ENCODE data around the gene HES7.

HES7 gene

DNA sequence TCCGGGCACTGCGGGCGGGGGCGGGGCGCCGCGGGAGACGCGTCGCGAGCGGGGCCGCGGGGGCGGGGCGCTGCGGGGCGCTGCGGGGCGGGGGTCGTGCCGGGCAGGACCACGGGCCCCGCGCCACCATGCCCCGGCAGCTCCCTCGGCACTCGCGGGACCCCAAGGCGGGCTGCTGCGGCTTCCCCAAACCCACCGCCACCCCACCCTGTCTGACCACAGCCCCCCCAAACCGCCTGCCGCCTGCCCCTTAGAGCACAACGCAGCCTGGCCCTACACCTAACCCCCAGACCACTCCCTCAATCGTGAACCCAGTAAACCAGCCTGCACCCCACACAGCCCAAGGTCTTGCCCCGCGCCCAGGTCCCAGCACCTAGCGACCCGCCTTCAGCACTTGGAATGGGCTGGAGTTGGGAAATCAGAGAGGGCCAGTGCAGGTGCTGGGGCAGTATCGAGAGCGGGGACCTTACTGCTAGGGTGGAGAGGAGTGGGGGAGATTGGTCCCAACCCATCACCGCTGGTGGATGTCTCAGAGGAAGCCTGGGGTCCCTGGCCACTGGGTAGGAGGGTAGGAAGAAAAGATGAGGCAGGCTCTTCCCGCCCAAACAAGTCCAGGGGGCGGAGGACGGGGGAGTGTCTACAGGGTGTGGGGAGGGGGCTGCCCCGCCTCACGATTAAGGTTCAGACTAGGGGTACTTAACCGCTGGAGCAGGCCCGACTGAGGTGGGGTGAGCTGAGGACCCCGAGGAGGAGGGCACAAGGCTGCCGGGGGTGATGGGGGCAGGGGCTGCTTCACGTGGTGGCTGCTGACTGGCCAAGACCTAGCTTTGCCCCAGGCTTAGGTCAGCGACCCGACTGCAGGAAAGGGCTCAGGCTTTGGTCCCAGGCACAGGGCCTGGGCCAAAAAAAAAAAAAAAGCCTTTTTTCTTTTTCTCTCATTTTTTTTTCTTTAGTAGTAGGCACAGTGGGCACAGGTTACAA lies 39.4 kb upstream of the HES7 start:
- TF ChIP-seq, protein P1, sequence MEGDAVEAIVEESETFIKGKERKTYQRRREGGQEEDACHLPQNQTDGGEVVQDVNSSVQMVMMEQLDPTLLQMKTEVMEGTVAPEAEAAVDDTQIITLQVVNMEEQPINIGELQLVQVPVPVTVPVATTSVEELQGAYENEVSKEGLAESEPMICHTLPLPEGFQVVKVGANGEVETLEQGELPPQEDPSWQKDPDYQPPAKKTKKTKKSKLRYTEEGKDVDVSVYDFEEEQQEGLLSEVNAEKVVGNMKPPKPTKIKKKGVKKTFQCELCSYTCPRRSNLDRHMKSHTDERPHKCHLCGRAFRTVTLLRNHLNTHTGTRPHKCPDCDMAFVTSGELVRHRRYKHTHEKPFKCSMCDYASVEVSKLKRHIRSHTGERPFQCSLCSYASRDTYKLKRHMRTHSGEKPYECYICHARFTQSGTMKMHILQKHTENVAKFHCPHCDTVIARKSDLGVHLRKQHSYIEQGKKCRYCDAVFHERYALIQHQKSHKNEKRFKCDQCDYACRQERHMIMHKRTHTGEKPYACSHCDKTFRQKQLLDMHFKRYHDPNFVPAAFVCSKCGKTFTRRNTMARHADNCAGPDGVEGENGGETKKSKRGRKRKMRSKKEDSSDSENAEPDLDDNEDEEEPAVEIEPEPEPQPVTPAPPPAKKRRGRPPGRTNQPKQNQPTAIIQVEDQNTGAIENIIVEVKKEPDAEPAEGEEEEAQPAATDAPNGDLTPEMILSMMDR (conservative IDR thresholded peaks at IDR 0.05; ENCODE audit: control insufficient read depth, insufficient read depth, low read depth, low read length), result no peak
- H3K4me3 ChIP-seq (ENCODE audit: control insufficient read depth, low read depth, low read length), result peak overlapping the region; percentile 49
- no peak for DNase-seq (ENCODE audit: low read depth)

DNA sequence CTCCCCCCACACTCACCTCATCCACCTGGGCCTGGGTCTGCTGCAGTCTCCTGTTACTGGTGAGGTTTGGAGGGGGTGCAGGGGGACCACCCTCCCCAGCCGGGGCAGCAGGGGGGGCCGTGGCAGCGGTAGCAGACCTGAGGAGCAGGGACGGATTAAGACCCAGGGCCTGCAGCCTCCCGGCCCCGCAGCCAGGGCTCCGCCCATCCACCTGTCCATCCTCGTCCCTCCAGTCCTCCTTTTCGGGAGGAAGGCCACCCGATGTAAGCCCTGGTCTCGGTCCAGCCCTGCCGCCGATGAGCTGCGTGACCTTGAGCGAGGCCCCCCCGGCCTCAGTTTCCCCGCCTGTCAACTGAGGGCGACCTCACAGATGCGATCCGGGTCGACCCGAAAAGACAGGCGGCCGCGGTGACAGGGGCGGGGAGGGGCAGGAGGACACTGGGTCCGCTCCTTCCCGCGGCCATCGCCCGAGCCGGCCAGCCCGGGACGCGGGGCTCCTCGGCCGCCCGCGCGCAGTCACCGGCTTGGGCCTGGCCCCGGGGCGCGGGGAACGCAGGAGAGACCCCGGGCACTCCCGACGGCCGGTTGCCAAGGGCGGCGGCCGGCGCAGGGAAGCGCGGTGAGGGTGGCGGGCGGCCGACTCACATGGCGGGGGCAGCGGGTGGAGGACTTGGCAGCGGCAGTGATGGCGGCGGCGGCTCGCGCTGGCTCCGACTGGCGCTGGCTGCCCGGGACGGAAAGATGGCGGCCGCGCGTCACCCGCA lies 38.5 kb upstream of the HES7 start, which contains the start of gene VAMP2:
TSS of gene VAMP2 (minus strand) at position 716 of the 764 bp plus-strand sequence. CDS start at position 647, 69 bp downstream.
- peak; percentile 50 for DNase-seq (ENCODE audit: low read depth)
- TF ChIP-seq, protein P1 (conservative IDR thresholded peaks at IDR 0.05; ENCODE audit: control insufficient read depth, insufficient read depth, low read depth, low read length), result no peak
- H3K4me3 ChIP-seq (ENCODE audit: control insufficient read depth, low read depth, low read length), result peak within 1 kb of the TSS; percentile 83

DNA sequence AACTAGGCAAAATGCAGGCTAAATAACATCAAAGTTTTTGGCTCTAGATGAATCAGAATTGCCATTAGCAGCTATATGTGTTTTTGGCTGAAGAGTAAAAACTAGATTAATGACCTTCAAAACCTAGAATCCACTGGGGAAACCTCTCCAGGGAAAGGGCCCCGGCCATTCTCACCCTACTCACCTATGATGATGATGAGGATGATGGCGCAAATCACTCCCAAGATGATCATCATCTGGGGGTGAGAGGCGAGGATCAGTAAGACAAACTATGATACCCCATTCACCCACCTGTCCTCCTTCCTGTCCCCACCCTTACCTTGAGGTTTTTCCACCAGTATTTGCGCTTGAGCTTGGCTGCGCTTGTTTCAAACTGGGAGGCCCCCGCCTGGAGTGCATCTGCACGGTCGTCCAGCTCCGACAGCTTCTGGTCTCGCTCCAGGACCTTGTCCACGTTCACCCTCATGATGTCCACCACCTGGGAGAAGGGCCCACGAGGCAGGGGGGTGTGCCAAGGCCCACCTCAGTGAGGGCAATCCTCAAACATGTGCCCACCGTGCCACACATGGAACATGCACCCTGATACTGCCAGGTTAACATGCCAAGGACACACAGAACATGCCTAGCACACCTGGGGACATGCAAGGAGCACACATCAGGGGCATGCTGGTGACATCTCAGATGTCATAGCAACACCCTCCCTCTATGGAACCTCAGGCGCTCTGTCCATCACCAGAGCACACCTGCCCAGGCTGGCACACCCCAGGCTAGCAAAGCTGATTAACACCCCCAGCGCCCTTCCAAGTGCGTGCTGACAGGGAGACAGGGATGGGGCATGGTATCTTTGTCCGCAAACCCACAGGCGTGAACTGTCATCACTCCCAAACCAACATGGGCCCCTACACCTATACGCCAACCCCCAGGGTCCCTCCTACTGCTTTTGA lies 37.7 kb upstream of the HES7 start:
- TF ChIP-seq, protein P1 (conservative IDR thresholded peaks at IDR 0.05; ENCODE audit: control insufficient read depth, insufficient read depth, low read depth, low read length), result no peak
- H3K4me3 ChIP-seq (ENCODE audit: control insufficient read depth, low read depth, low read length), result peak overlapping the region; percentile 83
- no peak for DNase-seq (ENCODE audit: low read depth)

DNA sequence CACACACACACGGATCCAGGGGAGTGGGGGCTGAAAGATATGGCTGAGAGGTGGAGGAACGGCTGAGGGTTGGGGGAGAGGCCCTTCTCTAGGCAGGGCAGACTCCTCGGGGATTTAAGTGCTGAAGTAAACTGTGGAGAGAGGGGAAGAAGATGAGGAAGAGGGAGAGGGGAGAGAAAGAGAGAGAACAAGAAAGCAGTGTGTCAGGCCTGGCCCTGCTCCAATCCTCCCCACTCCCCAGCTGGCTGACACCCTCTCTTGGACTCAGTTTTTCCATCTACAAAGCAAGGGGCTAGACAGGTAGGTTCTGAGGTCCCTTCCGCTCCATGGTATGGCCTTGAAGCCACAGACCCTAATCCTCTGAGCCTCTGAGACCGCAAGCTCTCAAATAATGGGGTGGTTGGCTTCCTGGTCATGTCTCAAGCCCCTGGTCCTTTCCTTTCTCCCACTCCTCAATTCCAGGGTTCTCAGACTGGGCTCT lies 36.9 kb upstream of the HES7 start:
- no peak for DNase-seq (ENCODE audit: low read depth)
- H3K4me3 ChIP-seq (ENCODE audit: control insufficient read depth, low read depth, low read length), result no peak overlapping the region

DNA sequence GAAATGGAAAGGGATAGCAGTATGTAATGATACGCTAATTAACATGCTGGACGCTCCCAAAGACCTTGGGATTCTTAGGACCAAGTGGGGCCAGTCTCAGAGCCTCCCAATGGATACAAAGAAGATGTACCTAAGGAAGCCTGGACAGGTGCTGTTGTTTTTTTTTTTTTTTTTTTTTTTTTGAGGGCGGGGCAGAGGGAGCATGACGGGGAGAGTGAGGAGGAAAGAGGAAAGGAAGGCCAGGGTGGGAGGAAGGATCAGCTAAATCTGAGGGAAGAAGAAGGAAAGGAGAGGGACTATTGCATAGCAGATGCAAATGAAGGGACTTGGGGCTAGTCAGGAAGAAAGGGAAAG lies 36.3 kb upstream of the HES7 start:
- no peak overlapping the region for H3K4me3 ChIP-seq (ENCODE audit: control insufficient read depth, low read depth, low read length)
- TF ChIP-seq, protein P1 (conservative IDR thresholded peaks at IDR 0.05; ENCODE audit: control insufficient read depth, insufficient read depth, low read depth, low read length), result no peak
- DNase-seq (ENCODE audit: low read depth), result no peak

More for the DNA sequence above, 36.9 kb upstream of the HES7 start:
- TF ChIP-seq, protein P1 (conservative IDR thresholded peaks at IDR 0.05; ENCODE audit: control insufficient read depth, insufficient read depth, low read depth, low read length), result no peak

Measured in fibroblast of mammary gland (primary cell).